HG02623 (cell line): ENCODE data around the gene ZNF407.

Experiments used
- ATAC-seq: cut with Tn5 transposase; IDR thresholded peaks from one replicate; pipeline ENCODE4 v1.9.1; 2021; ENCODE audit warnings: moderate library complexity; ENCODE audit not compliant: unreplicated experiment

ZNF407 gene

GRCh38 chr18:75064513-75064905 lies 466.8 kb downstream of the ZNF407 start:
- ATAC-seq = no peak

- ATAC-seq = no peak
These were observed 467.8 kb downstream of the ZNF407 start for GRCh38 chr18:75065251-75066000.

DNA sequence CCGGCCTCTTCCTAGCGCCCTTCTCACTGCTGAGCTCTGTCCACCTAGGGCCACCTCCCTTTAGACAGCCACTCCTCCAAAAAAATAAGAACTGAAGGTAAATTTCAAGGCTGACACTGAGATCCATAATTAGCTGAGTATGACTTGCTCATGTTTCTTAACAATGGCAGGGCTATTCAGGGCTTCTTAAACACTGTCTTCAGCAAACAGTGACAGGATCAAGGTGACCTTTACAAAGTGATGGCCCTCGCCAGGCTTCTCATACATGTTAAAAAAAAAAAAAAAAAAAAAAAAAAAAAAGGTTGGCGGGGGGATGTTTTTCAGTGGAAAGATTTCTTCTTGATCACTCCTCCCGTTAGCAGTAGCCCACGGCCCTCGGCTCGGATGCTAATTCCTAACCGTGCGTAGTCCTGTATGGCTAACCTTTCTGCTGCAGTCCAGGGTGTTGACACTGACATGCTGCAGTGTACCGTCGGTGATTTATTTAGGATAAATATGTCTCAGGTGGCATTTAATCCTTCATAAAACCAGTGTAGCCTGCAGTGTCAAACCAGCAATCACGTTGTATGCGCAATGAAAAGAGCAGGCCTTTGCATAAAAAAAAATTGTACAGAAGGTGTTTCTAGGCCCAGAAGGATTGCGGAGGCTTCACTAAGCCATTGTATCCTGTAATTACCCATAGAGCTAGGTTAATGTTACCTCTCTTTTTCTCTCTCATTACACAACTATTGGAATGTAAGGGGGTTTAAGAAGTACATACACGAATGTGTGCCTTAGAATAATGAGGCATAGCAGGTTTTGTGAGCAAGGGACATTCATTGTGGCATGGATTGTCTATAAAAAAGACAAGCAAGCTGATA lies 468.6 kb downstream of the ZNF407 start:
- ATAC-seq = no peak

DNA sequence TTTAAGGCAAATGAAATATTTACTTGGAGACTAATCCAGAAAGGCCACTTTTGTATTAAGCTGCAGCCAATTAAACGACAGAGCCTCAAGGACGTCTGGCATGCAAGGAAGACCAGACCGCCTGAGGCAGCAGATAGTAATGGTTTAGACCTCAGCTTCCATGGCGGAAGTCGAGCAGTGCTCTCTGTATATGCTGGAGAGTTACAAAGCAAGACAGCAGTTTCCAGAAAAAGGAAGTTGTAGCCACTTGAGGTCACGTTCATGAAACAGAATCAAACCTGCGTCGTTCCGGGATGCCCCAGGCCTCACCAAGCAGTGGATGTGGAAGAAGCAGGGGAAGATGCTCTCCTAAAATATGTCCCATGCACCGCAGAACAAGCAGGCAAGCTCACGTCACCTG lies 469.3 kb downstream of the ZNF407 start:
- ATAC-seq = no peak

- ATAC-seq = no peak
These were observed 470.5 kb downstream of the ZNF407 start for GRCh38 chr18:75067996-75068645.

DNA sequence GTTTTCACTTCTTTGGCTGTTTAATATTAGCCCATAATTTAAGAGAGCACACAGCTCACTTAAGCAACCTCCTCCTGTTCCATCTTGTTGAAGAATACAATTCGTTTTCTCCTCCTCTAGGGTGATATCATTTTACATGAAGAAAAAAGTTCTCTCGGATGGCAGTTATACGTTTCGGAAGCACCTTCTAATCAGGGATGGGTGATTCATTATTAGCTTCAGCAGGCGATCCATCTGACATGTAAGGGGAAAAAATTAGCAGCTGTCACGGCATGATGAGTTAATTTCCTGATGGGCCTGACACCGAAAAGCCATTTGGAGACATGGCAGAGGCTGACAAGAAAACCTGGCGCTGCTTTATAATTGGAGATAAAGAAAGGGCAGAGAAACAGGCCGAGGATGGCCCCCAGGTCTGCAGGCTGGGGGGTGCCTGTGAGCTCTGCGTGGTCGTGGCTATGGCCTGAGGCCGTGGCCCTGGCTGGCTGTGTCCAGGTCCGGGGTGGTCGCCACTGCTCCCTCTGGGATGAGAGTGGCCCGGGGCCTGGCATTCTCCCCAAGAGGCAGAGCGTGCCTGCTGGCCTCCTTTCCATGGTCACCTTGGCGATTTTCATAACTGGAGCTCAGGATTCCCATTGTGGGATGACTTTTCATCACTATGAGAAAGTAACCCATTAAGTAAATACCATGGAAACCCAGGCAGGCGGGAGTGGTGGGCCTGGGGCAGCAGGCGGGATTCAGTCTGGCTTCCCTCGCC lies 471.2 kb downstream of the ZNF407 start:
- ATAC-seq = no peak

GRCh38 chr18:75070235-75070624 lies 472.6 kb downstream of the ZNF407 start:
- ATAC-seq = no peak

GRCh38 chr18:75070625-75071483 lies 473.2 kb downstream of the ZNF407 start:
- ATAC-seq = peak; percentile 72

DNA sequence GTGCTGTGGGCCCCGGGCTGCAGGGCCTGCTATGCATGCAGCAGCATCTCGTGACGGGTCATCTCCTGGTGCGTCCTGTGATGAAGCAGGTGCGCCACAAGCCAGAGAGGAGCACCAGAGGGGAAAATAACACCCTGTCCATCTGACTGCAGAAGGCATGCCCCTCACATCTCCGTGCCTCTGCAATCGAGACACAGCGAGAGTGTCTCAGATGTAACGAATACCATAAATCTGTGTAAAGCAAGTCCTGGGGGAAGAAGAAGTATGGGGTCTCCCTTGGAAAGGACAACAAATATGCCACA lies 473.8 kb downstream of the ZNF407 start:
- no peak for ATAC-seq

GRCh38 chr18:75071866-75072671 lies 474.4 kb downstream of the ZNF407 start:
- no peak for ATAC-seq

- ATAC-seq = no peak
These were observed 475.2 kb downstream of the ZNF407 start for GRCh38 chr18:75072672-75073371.

GRCh38 chr18:75073654-75074053 lies 476.0 kb downstream of the ZNF407 start:
- ATAC-seq = no peak

- no peak for ATAC-seq
These were observed 476.7 kb downstream of the ZNF407 start for GRCh38 chr18:75074196-75075015.

GRCh38 chr18:75075016-75075305 lies 477.3 kb downstream of the ZNF407 start:
- ATAC-seq = no peak

DNA sequence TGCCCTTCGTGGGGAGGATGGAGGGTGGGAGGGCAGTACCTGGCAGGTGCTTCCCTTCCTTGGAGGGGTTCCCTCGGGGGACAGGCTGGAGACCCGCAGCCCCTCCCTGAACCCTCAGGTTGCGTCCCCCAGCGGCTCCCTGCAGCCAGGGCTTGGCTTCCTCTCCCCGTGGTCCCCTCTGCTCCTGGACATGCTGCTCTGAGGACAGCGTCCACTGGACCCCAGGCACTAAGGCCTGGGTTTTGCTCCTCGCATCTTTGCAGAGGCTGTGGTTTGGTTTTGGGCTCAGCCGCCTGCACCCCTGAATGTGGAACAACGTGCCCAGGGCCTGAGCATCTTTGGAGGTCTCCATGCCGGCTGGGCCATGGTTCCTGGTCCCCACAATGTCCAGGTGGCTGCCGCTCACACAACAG lies 477.8 kb downstream of the ZNF407 start:
- ATAC-seq = no peak

DNA sequence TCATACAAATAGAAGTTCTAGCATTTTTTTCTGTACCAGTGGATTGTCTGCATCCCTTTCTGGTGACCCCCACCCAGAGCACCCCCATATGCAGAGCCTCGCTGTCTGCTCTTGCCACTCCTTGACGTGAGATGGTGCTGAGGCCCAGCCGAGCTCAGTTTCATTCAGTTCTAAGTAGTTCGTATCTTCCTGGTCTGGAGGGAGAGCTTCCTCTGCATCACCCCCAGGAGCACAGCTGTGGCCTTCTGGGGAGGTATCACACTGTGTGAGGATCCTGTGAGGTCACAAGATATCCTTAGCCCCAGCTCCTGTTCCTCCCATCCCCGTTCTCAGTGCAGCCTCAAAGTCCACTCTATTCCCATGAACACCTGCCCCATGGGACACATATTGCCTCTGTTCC lies 478.6 kb downstream of the ZNF407 start:
- ATAC-seq = no peak

GRCh38 chr18:75081486-75081885 lies 483.8 kb downstream of the ZNF407 start:
- ATAC-seq = no peak

- no peak for ATAC-seq
These were observed 485.5 kb downstream of the ZNF407 start for GRCh38 chr18:75083131-75083530.
